Right lobe of liver (tissue), 4 donors: ENCODE measurements around the gene TIMM44.

Source experiments
- CTCF ChIP-seq, 4 donors: fragments of 200-600 bp in 3 of 4; fragments of 450-650 bp in 1 of 4; IDR thresholded peaks; one replicate each; pipeline versions ENCODE4 v1.5.1 to v1.8.0; 2016 to 2022; ENCODE audit warnings: antibody characterized with exemption in 4 of 4, mild to moderate bottlenecking in 2 of 4
- POLR2A ChIP-seq: fragments of 450-650 bp; IDR thresholded peaks from one replicate; pipeline ENCODE4 v1.6.1; 2017; ENCODE audit warnings: antibody characterized with exemption, mild to moderate bottlenecking
- donor health status: DM: no; HTN: no; CAD: no.
- donor health status: DM: no; HTN: no; CAD: no.
- donor health status: DM: no; HTN: yes; CAD: no.

GRCh38 chr19:7970716-7971448 is 27.4 kb upstream of the TIMM44 start:
- TF ChIP-seq CTCF (IDR thresholded peaks at IDR 0.05) (peak; percentile 61 to 81 (median 79)), POLR2A (no peak)
